ENCODE measurements around the gene C6orf132.

- TF ChIP-seq CTCF (IDR thresholded peaks at IDR 0.05) (no peak), EP300 (IDR thresholded peaks at IDR 0.05; ENCODE audit: low read depth) (no peak), POLR2A (IDR thresholded peaks at IDR 0.05) (no peak), POLR2AphosphoS5 (IDR thresholded peaks at IDR 0.05) (no peak)
Measured at GRCh38 chr6:42083530-42083929, 58.9 kb downstream of the C6orf132 start.
